ENCODE data around the gene HNRNPUL1. TPM values are rescaled to one million over a fixed set of nuclear protein-coding genes. Genes with fewer than 3 reads are reported as not detected.

The HNRNPUL1 gene
- total and polyA plus RNA-seq, 10 of the 15 experiments (the other 5 are each of a cell fraction or from before 2014, with no cell fraction given) = 11.1 to 276 (median 117) TPM

DNA sequence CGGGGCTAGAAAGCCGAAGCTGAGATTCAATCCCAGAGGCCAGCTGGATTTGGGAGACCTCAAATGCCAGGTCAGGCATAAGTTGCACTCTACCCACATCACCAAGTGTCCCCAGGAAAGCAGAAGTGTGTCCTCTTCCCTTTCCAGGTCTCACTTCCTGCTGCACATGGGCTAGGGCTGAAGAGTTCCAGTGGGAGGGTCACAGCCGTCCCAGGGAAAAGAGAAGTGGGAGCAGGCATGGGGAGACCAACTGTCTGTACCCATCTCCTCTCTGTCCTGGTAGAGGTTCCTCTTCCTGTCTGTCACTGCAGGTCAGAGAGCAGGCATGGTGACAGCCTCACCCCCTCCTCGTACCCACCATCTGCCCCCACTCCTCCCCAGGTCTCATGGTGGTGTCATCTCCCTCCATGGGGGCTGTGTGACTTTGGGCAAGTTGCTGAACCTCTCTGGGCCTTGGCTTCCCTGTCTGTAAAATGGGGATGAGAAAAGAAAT is 30.4 kb upstream of the HNRNPUL1 start:
- DNase-seq (ENCODE audit: low read depth, low spot score) (no peak), FAIRE-seq (no peak), ATAC-seq (no peak)
- Histone ChIP-seq H3K4me1 (ENCODE audit: control insufficient read depth, insufficient read depth, low read length) (no peaks in the 10 kb centered on the region), H3K4me3 (no peak overlapping the region), H3K27ac (ENCODE audit: control insufficient read depth, insufficient read depth) (no peak overlapping the region), H4K20me1 (ENCODE audit: control insufficient read depth, insufficient read depth) (no peaks in the 10 kb centered on the region), H3K79me2 (ENCODE audit: control insufficient read depth, insufficient read depth, low read length) (no peaks in the 10 kb centered on the region), H3K9me3 (replicated peaks; ENCODE audit: control insufficient read depth, insufficient read depth, low read length) (no peaks in the 10 kb centered on the region), H2AFZ (ENCODE audit: control insufficient read depth, low read depth, low read length) (no peak overlapping the region), H3K27me3 (replicated peaks in 1 of 2; ENCODE audit: control insufficient read depth in 2 of 2, insufficient read depth in 2 of 2, low read length in 1 of 2) (no peaks in the 10 kb centered on the region), H3K9ac (ENCODE audit: control insufficient read depth, insufficient read depth, low read length) (no peak overlapping the region), H3K36me3 (ENCODE audit: control insufficient read depth in 2 of 2, insufficient read depth in 2 of 2, low read length in 1 of 2) (no peaks in the 10 kb centered on the region), H3K4me2 (ENCODE audit: control insufficient read depth, insufficient read depth) (no peak overlapping the region)
- in situ Hi-C loops (cut with MboI) (no loop called here), intact Hi-C loops (cut with micrococcal nuclease; ENCODE audit: unreplicated experiment) (no loop called here)
- SMC1A ChIA-PET (ENCODE audit: uncharacterized antibody, unreplicated experiment) = no interaction called here
- POLR2A ChIA-PET = no interaction called here
- TF ChIP-seq, protein P1, sequence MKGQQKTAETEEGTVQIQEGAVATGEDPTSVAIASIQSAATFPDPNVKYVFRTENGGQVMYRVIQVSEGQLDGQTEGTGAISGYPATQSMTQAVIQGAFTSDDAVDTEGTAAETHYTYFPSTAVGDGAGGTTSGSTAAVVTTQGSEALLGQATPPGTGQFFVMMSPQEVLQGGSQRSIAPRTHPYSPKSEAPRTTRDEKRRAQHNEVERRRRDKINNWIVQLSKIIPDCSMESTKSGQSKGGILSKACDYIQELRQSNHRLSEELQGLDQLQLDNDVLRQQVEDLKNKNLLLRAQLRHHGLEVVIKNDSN (IDR thresholded peaks at IDR 0.05; ENCODE audit: borderline replicate concordance, extremely low read length, insufficient read depth, low read depth, low read length) = no peak
- TF ChIP-seq RFX5 (IDR thresholded peaks at IDR 0.05; ENCODE audit: low read depth, low read length) (no peak), SPI1 (IDR thresholded peaks at IDR 0.05; ENCODE audit: borderline replicate concordance, insufficient read depth, low read depth, low read length) (peak; percentile 52; the same call in 1 of the 2 replicates)
- RAD21 ChIA-PET (ENCODE audit: unreplicated experiment) = no interaction called here
- CTCF ChIA-PET = interaction anchor here (0.7 kb wide), 1 partner anchor 111 kb away, joined by 3 read pairs; no protein-coding TSS in a partner anchor
- no TSS peak for BruUV-seq (replicated peaks)
- 11% methylated on average over 4 of the region's 4 CpGs for WGBS (ENCODE audit: insufficient coverage, insufficient replicate concordance, low lambda C conversion rate, missing lambda C conversion rate)

DNA sequence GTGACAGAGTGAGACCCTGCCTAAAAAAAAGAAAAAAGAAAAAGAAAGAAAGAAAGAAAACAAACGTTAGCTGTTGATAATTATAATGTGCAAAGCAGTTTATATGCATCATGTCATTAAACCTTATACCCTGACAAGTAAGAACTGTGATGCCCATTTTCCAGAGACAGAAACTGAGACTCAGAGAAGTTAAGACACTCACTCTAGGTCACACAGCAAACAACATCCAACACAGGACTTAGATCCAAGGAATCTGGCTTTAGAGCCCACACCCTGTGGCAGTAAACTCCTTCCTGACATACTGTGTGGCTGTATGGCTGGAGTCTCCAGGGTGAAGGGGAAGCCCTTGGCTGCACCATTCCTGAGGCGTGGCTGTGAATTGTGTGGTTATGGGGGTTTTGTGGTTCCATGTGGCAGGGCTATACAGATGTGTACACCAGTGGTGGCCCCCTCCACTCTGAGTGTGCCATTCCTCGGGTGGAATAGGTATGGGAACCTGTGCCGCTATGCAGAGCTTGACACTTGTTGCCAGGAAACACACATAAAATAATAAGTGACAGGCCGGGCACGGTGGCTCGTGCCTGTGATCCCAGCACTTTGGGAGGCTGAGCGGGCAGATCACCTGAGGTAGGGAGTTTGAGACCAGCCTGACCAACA is 29.5 kb upstream of the HNRNPUL1 start:
- SMC1A ChIA-PET (ENCODE audit: uncharacterized antibody, unreplicated experiment) = no interaction called here
- Histone ChIP-seq H3K4me2 (ENCODE audit: control insufficient read depth, insufficient read depth) (no peak overlapping the region), H3K4me3 (no peak overlapping the region), H3K36me3 (ENCODE audit: control insufficient read depth in 2 of 2, insufficient read depth in 2 of 2, low read length in 1 of 2) (no peaks in the 10 kb centered on the region), H3K4me1 (ENCODE audit: control insufficient read depth, insufficient read depth, low read length) (no peaks in the 10 kb centered on the region), H3K9me3 (replicated peaks; ENCODE audit: control insufficient read depth, insufficient read depth, low read length) (no peaks in the 10 kb centered on the region), H4K20me1 (ENCODE audit: control insufficient read depth, insufficient read depth) (no peaks in the 10 kb centered on the region), H3K27ac (ENCODE audit: control insufficient read depth, insufficient read depth) (no peak overlapping the region), H2AFZ (ENCODE audit: control insufficient read depth, low read depth, low read length) (no peak overlapping the region), H3K27me3 (replicated peaks in 1 of 2; ENCODE audit: control insufficient read depth in 2 of 2, insufficient read depth in 2 of 2, low read length in 1 of 2) (no peaks in the 10 kb centered on the region), H3K79me2 (ENCODE audit: control insufficient read depth, insufficient read depth, low read length) (no peaks in the 10 kb centered on the region), H3K9ac (ENCODE audit: control insufficient read depth, insufficient read depth, low read length) (no peak overlapping the region)
- BruUV-seq (replicated peaks) = no TSS peak
- WGBS (ENCODE audit: insufficient coverage, insufficient replicate concordance, low lambda C conversion rate, missing lambda C conversion rate) = 43% methylated on average over 8 of the region's 8 CpGs
- no peak for DNase-seq (ENCODE audit: low read depth, low spot score)
- intact Hi-C loops (cut with micrococcal nuclease; ENCODE audit: unreplicated experiment) (no loop called here), in situ Hi-C loops (cut with MboI) (no loop called here)
- RAD21 ChIA-PET (ENCODE audit: unreplicated experiment) = no interaction called here
- no peak for ATAC-seq
- POLR2A ChIA-PET = no interaction called here
- no peak for FAIRE-seq
- CTCF ChIA-PET = interaction anchor here (0.7 kb wide), 2 partner anchors 108 to 111 kb away, joined by 3 read pairs; no protein-coding TSS in a partner anchor
- TF ChIP-seq, protein P2, sequence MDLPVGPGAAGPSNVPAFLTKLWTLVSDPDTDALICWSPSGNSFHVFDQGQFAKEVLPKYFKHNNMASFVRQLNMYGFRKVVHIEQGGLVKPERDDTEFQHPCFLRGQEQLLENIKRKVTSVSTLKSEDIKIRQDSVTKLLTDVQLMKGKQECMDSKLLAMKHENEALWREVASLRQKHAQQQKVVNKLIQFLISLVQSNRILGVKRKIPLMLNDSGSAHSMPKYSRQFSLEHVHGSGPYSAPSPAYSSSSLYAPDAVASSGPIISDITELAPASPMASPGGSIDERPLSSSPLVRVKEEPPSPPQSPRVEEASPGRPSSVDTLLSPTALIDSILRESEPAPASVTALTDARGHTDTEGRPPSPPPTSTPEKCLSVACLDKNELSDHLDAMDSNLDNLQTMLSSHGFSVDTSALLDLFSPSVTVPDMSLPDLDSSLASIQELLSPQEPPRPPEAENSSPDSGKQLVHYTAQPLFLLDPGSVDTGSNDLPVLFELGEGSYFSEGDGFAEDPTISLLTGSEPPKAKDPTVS (IDR thresholded peaks at IDR 0.05; ENCODE audit: low read depth, low read length) = no peak
- TF ChIP-seq SMARCA5 (IDR thresholded peaks at IDR 0.05) (0 out of 2 replicates have a peak, but pooled peaks have one; percentile 27), BHLHE40 (IDR thresholded peaks at IDR 0.05; ENCODE audit: borderline replicate concordance in 1 of 2, low read depth in 2 of 2, low read length in 1 of 2) (no peak), NFIC (IDR thresholded peaks at IDR 0.05; ENCODE audit: low read depth, low read length) (no peak), TCF3 (IDR thresholded peaks at IDR 0.05; ENCODE audit: borderline replicate concordance, insufficient read depth, low read depth, low read length) (no peak)
- TF ChIP-seq, protein P3, sequence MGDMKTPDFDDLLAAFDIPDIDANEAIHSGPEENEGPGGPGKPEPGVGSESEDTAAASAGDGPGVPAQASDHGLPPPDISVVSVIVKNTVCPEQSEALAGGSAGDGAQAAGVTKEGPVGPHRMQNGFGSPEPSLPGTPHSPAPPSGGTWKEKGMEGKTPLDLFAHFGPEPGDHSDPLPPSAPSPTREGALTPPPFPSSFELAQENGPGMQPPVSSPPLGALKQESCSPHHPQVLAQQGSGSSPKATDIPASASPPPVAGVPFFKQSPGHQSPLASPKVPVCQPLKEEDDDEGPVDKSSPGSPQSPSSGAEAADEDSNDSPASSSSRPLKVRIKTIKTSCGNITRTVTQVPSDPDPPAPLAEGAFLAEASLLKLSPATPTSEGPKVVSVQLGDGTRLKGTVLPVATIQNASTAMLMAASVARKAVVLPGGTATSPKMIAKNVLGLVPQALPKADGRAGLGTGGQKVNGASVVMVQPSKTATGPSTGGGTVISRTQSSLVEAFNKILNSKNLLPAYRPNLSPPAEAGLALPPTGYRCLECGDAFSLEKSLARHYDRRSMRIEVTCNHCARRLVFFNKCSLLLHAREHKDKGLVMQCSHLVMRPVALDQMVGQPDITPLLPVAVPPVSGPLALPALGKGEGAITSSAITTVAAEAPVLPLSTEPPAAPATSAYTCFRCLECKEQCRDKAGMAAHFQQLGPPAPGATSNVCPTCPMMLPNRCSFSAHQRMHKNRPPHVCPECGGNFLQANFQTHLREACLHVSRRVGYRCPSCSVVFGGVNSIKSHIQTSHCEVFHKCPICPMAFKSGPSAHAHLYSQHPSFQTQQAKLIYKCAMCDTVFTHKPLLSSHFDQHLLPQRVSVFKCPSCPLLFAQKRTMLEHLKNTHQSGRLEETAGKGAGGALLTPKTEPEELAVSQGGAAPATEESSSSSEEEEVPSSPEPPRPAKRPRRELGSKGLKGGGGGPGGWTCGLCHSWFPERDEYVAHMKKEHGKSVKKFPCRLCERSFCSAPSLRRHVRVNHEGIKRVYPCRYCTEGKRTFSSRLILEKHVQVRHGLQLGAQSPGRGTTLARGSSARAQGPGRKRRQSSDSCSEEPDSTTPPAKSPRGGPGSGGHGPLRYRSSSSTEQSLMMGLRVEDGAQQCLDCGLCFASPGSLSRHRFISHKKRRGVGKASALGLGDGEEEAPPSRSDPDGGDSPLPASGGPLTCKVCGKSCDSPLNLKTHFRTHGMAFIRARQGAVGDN (IDR thresholded peaks at IDR 0.05) = no peak
